HCT116 (cell line): Measurements from ENCODE around the gene PPP1R1B. TPM values are rescaled to one million over a fixed set of nuclear protein-coding genes. Genes with fewer than 3 reads are reported as not detected.

ENCODE experiments used
- ATAC-seq: fragments of 200-7000 bp; cut with Tn5 transposase; 2 replicates; pipeline ENCODE4 v1.9.1; 2020; ENCODE audit warnings: mild to moderate bottlenecking, moderate library complexity
- BruUV-seq: library from RNA; stranded (reverse); fragments of 400-500 nt; replicated peaks from 2 replicates; lab custom pipeline; 2021; lab: Mats Ljungman, UMichigan
- CTCF ChIA-PET: fragments of 300-600 bp; sonication (Branson Sonifier 250); formaldehyde crosslinking; loops from one replicate; lab custom pipeline; 2021; ENCODE audit warnings: antibody characterized with exemption; lab: Charles Lee
- POLR2A ChIA-PET: fragments of 300-600, 350-600 bp; sonication (Branson Sonifier 250); formaldehyde crosslinking; loops from one replicate; lab custom pipeline; 2021; ENCODE audit warnings: antibody characterized with exemption; lab: Charles Lee
- RAD21 ChIA-PET, 2 experiments: fragments of 300-600 bp; sonication (Branson Sonifier 250); formaldehyde crosslinking; loops; one replicate each; lab custom pipeline; 2023; ENCODE audit warnings: low total read pairs in 2 of 2; ENCODE audit not compliant: uncharacterized antibody in 2 of 2, unreplicated experiment in 2 of 2, low non-redundant PET in 1 of 2; lab: Charles Lee
- DNase-seq: peaks from one replicate; pipeline ENCODE4 v3.0.0-alpha.2; 2010; ENCODE audit warnings: low read depth, low spot score
- H2AFZ ChIP-seq: fragments of 200-600 bp; shearing (Covaris generic), sonication (generic); 2 replicates; pipeline ENCODE4 v1.6.1; 2017; ENCODE audit warnings: low read depth, mixed run types, mixed read lengths, antibody characterized with exemption, low read length; ENCODE audit not compliant: poor library complexity, severe bottlenecking
- H3K27ac ChIP-seq: 2 replicates; pipeline ENCODE4 v1.5.1; 2012; ENCODE audit warnings: low read depth, low read length
- H3K27me3 ChIP-seq: fragments of 200-600 bp; sonication (generic); 2 replicates; pipeline ENCODE4 v1.6.1; 2016; ENCODE audit warnings: mixed run types, low read length, mixed read lengths; ENCODE audit not compliant: insufficient read depth
- H3K36me3 ChIP-seq, 2 experiments: fragments of 200-500 bp in 1 of 2; fragments of 200-600 bp in 1 of 2; sonication (Bioruptor generic) in 1 of 2; sonication (generic) in 1 of 2; 2 replicates each; pipeline versions ENCODE4 v1.5.1 to v1.6.1; 2014 to 2016; ENCODE audit warnings: low read length in 2 of 2, inconsistent platforms in 1 of 2, mixed read lengths in 1 of 2, mixed run types in 1 of 2; ENCODE audit not compliant: insufficient read depth in 2 of 2, control insufficient read depth in 1 of 2
- H3K4me1 ChIP-seq, 2 experiments: fragments of 200-600 bp in 1 of 2; sonication (generic) in 1 of 2; 2 replicates each; pipeline versions ENCODE4 v1.5.1 to v1.6.1; 2012 to 2017; ENCODE audit warnings: low read length in 2 of 2, inconsistent platforms in 1 of 2, mild to moderate bottlenecking in 1 of 2, mixed read lengths in 1 of 2, mixed run types in 1 of 2, moderate library complexity in 1 of 2; ENCODE audit not compliant: insufficient read depth in 2 of 2, control insufficient read depth in 1 of 2
- H3K4me2 ChIP-seq: fragments of 200-600 bp; sonication (generic); 2 replicates; pipeline ENCODE4 v1.6.1; 2017; ENCODE audit warnings: mixed run types, low read length, mixed read lengths
- H3K4me3 ChIP-seq, 2 experiments: fragments of 200-600 bp in 1 of 2; sonication (generic) in 1 of 2; replicated peaks in 1 of 2; 2 replicates each; pipeline ENCODE4 v1.5.1; 2011 to 2016; ENCODE audit warnings: low read length in 2 of 2, control low read depth in 1 of 2, low read depth in 1 of 2, mild to moderate bottlenecking in 1 of 2, mixed read lengths in 1 of 2, mixed run types in 1 of 2
- H3K79me2 ChIP-seq: fragments of 200-600 bp; sonication (generic); 2 replicates; pipeline ENCODE4 v1.6.1; 2017; ENCODE audit warnings: mild to moderate bottlenecking, mixed run types, low read length, moderate library complexity, mixed read lengths; ENCODE audit not compliant: insufficient read depth
- H3K9ac ChIP-seq: fragments of 200-600 bp; sonication (generic); 2 replicates; pipeline ENCODE4 v1.6.1; 2016; ENCODE audit warnings: low read length, mixed read lengths
- H3K9me2 ChIP-seq: fragments of 200-600 bp; sonication (generic), shearing (Covaris generic); 2 replicates; pipeline ENCODE4 v1.6.1; 2017; ENCODE audit warnings: mixed run types, mild to moderate bottlenecking, moderate library complexity; ENCODE audit not compliant: insufficient read depth
- H3K9me3 ChIP-seq, 2 experiments: fragments of 200-500 bp in 1 of 2; fragments of 200-600 bp in 1 of 2; sonication (Bioruptor generic) in 1 of 2; sonication (generic) in 1 of 2; 2 replicates each; pipeline ENCODE4 v1.6.1; 2014 to 2017; ENCODE audit warnings: low read length in 2 of 2, mixed read lengths in 2 of 2, inconsistent platforms in 1 of 2, low read depth in 1 of 2, mild to moderate bottlenecking in 1 of 2, mixed run types in 1 of 2, moderate library complexity in 1 of 2; ENCODE audit not compliant: control insufficient read depth in 1 of 2, insufficient read depth in 1 of 2
- H4K20me1 ChIP-seq: fragments of 200-600 bp; sonication (generic), shearing (Covaris generic); 2 replicates; pipeline ENCODE4 v1.6.1; 2017; ENCODE audit warnings: mixed run types, mild to moderate bottlenecking, moderate library complexity; ENCODE audit not compliant: insufficient read depth
- CBX3 ChIP-seq: IDR thresholded peaks from 2 replicates; pipeline ENCODE4 v1.6.1; 2012; ENCODE audit warnings: low read depth
- EGR1 ChIP-seq: IDR thresholded peaks from 2 replicates; pipeline ENCODE4 v1.6.1; 2012; ENCODE audit warnings: low read depth
- EZH2 ChIP-seq: fragments of 200-600 bp; sonication (generic); IDR thresholded peaks from 2 replicates; pipeline ENCODE4 v1.6.1; 2017; ENCODE audit warnings: antibody characterized with exemption, mixed run types
- EZH2phosphoT487 ChIP-seq: fragments of 200-600 bp; IDR thresholded peaks from 2 replicates; pipeline ENCODE4 v1.6.1; 2018; ENCODE audit warnings: antibody characterized with exemption, borderline replicate concordance
- FOSL1 ChIP-seq: IDR thresholded peaks from 2 replicates; pipeline ENCODE4 v1.6.1; 2012; ENCODE audit warnings: low read depth
- POLR2AphosphoS5 ChIP-seq: IDR thresholded peaks from 2 replicates; pipeline ENCODE4 v1.6.1; 2011; ENCODE audit warnings: mild to moderate bottlenecking, low read depth, low read length, moderate library complexity
- SRF ChIP-seq: IDR thresholded peaks from 2 replicates; pipeline ENCODE4 v1.6.1; 2012; ENCODE audit warnings: low read depth
- YY1 ChIP-seq: IDR thresholded peaks from 2 replicates; pipeline ENCODE4 v1.6.1; 2011; ENCODE audit warnings: low read length, low read depth, moderate library complexity, mild to moderate bottlenecking; ENCODE audit not compliant: insufficient replicate concordance; ENCODE audit errors: extremely low read depth
- ZNF274 ChIP-seq: fragments of 200-500 bp; sonication (Bioruptor generic); IDR thresholded peaks from 2 replicates; pipeline ENCODE4 v1.6.1; 2014; ENCODE audit warnings: mild to moderate bottlenecking, low read depth, low read length, inconsistent platforms
- intact Hi-C: fragments of 100-400 bp; cut with micrococcal nuclease; formaldehyde crosslinking; loops from 2 replicates; pipeline ENCODE4 v1.10.0; 2022
- total RNA-seq: library from RNA; stranded (reverse); gene quantifications from one replicate; pipeline ENCODE4 v1.2.1, GENCODE V29; 2021; ENCODE audit not compliant: unreplicated experiment
- TF ChIP-seq, protein P1 (sequence below): IDR thresholded peaks from 2 replicates; pipeline ENCODE4 v1.6.1; 2012
- TF ChIP-seq, protein P2 (sequence below), 3 experiments: fragments of 200-600 bp in 1 of 3; sonication (generic) in 1 of 3; IDR thresholded peaks in 2 of 3; conservative IDR thresholded peaks in 1 of 3; 2 replicates each; pipeline ENCODE4 v1.5.1; 2012 to 2017; ENCODE audit warnings: low read depth in 2 of 3, low read length in 2 of 3, antibody characterized with exemption in 1 of 3, borderline replicate concordance in 1 of 3, control low read depth in 1 of 3, mild to moderate bottlenecking in 1 of 3, mixed read lengths in 1 of 3, mixed run types in 1 of 3, moderate library complexity in 1 of 3; ENCODE audit not compliant: insufficient read depth in 1 of 3

PPP1R1B gene
- total RNA-seq, 1 experiment from 2014 or later: 0.49 TPM

DNA sequence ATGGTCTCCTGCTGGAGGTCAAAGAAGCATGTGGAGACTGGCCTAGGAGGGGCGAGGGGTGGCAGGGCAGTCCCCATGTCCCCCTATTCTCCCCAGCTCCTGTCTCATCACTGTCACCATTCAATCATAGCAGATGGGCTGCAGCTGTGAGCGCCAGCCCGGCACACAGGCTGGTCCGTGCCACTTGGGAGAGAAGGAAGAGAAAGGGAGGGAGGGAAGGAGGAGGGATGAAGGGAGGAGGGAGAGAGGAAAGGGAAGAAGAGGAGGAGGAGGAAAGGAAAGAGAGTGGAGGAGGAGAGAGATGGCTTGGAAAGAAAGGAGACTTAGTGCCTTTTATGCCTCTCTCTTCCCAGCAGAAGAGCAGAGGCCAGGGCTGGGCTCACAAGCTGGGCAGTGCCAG, 31.5 kb upstream of the PPP1R1B start:
- H3K4me3 ChIP-seq: no peak overlapping the region
- no peaks in the 10 kb centered on the region for H3K9me2 ChIP-seq
- no peaks in the 10 kb centered on the region for H4K20me1 ChIP-seq
- no peaks in the 10 kb centered on the region for H3K4me1 ChIP-seq
- H3K9me3 ChIP-seq: no peaks in the 10 kb centered on the region
- H3K27ac ChIP-seq: no peak overlapping the region
- RAD21 ChIA-PET: no interaction called here
- ATAC-seq (no peak), DNase-seq (no peak)
- no peak overlapping the region for H3K4me2 ChIP-seq
- POLR2A ChIA-PET: no interaction called here
- no peaks in the 10 kb centered on the region for H3K36me3 ChIP-seq
- peaks cover 42% of the 10 kb centered on the region for H3K27me3 ChIP-seq
- intact Hi-C loops: no loop called here
- no peaks in the 10 kb centered on the region for H3K79me2 ChIP-seq
- no peak overlapping the region for H3K9ac ChIP-seq
- no peak overlapping the region for H2AFZ ChIP-seq
- CTCF ChIA-PET: no interaction called here
- TF ChIP-seq YY1: no peak
- TF ChIP-seq, protein P1, sequence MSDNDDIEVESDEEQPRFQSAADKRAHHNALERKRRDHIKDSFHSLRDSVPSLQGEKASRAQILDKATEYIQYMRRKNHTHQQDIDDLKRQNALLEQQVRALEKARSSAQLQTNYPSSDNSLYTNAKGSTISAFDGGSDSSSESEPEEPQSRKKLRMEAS: no peak
- no peak for TF ChIP-seq POLR2AphosphoS5
- TF ChIP-seq ZNF274: no peak
- no peak for TF ChIP-seq SRF
- no peak for TF ChIP-seq CBX3
- no peak for TF ChIP-seq EZH2
- no TSS peak for BruUV-seq

DNA sequence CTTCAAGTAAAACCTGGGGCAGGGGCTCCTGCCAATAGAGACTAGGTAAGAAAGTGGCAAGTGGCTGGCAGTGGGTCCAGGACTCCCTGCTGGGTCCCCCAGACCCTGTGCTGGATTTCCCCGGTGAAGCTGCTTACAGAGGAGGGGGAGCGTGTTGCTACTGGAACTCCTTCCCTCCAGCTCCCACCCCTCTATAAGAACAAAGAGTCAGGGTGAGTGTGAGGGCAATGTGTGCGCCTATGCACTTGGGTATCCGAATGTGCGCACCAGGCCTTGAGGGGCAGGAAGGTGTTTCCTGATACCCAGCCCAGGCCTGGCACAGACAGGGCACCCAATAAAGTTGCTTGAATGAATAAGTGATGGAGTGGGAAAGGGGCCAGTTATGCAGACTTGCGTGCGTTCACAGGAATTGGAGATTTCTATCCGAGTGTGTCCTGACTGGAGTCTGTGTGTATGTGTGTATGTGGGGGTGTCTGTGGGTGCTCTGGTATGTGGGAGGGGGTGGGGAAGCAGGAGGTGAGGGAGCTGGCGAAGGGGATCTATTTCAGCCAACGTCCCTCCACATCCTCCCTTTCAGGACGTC, 30.7 kb upstream of the PPP1R1B start:
- Histone ChIP-seq H3K4me3 (no peak overlapping the region), H3K79me2 (no peaks in the 10 kb centered on the region), H3K36me3 (no peaks in the 10 kb centered on the region), H2AFZ (no peak overlapping the region), H3K9me3 (no peaks in the 10 kb centered on the region), H3K9ac (no peak overlapping the region), H3K27me3 (peaks cover 49% of the 10 kb centered on the region), H3K4me1 (no peaks in the 10 kb centered on the region), H3K4me2 (no peak overlapping the region), H4K20me1 (no peaks in the 10 kb centered on the region), H3K27ac (no peak overlapping the region), H3K9me2 (no peaks in the 10 kb centered on the region)
- DNase-seq (no peak), ATAC-seq (no peak)
- ChIA-PET POLR2A (no interaction called here), CTCF (no interaction called here), RAD21 (no interaction called here)
- intact Hi-C loops: no loop called here
- TF ChIP-seq, protein P2, sequence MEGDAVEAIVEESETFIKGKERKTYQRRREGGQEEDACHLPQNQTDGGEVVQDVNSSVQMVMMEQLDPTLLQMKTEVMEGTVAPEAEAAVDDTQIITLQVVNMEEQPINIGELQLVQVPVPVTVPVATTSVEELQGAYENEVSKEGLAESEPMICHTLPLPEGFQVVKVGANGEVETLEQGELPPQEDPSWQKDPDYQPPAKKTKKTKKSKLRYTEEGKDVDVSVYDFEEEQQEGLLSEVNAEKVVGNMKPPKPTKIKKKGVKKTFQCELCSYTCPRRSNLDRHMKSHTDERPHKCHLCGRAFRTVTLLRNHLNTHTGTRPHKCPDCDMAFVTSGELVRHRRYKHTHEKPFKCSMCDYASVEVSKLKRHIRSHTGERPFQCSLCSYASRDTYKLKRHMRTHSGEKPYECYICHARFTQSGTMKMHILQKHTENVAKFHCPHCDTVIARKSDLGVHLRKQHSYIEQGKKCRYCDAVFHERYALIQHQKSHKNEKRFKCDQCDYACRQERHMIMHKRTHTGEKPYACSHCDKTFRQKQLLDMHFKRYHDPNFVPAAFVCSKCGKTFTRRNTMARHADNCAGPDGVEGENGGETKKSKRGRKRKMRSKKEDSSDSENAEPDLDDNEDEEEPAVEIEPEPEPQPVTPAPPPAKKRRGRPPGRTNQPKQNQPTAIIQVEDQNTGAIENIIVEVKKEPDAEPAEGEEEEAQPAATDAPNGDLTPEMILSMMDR (IDR thresholded peaks at IDR 0.05 in 2 of 3, conservative IDR thresholded peaks at IDR 0.05 in 1 of 3; ENCODE audit: borderline replicate concordance in 1 of 3, insufficient read depth in 1 of 3, low read depth in 2 of 3, low read length in 2 of 3): no peak
- TF ChIP-seq EGR1 (no peak), FOSL1 (no peak), EZH2phosphoT487 (no peak), SRF (no peak)
- no TSS peak for BruUV-seq
